K562 treated with DMSO at 1 percent for 4 hours (cell line): ENCODE data around the gene PRMT2. TPM values are rescaled to one million over a fixed set of nuclear protein-coding genes. Genes with fewer than 3 reads are reported as not detected.

Source experiments
- total RNA-seq: library from RNA; unstranded; fragments of 300-600 nt; gene quantifications from 2 replicates; pipeline ENCODE4 v1.2.3, GENCODE V29; 2022; ENCODE audit not compliant: insufficient read depth

The PRMT2 gene
- 93.0 and 101 TPM in 2 replicates for total RNA-seq

DNA sequence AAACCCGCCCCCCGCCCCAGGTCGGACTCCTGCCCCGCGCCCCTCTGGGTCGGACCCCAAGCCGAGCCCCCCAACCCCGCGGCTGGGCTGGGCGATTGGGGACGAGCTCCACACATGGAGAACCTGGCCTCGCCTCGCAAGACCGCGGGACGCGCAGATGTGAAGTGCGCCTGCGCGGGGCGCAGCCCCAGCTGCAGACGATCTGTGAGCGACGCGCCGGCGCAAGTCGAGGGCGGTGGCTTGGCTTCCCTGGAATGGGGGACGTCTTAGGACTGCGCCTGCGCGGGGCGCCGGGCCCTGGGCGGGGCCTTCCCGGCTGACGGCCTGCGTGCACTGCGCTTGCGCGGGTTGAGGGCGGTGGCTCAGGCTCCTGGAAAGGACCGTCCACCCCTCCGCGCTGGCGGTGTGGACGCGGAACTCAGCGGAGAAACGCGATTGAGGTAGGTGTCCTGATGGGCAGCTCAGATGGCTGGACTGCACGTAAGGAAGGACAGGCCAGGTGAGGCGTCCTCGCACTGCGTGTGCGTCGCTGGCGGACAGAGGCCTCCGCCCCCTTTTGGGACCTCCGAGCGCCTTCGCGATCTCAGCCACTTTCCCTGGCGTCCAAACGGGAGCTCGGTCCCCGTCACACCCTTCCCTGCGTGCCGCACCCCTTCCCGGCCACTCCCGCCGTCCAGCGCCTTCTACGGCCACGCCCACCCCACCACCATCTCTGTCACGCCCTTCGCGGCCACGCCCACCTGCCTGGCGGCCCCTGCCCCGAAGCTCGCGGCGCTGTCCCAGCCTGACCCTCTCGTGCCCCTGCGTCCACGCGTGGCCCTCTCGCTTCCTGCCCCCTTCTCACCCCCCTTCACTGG, at the start of gene PRMT2:
TSS of gene PRMT2 (plus strand) at position 351 of the 857 bp plus-strand sequence. CDS start 1,278 bp downstream, outside the sequence.

DNA sequence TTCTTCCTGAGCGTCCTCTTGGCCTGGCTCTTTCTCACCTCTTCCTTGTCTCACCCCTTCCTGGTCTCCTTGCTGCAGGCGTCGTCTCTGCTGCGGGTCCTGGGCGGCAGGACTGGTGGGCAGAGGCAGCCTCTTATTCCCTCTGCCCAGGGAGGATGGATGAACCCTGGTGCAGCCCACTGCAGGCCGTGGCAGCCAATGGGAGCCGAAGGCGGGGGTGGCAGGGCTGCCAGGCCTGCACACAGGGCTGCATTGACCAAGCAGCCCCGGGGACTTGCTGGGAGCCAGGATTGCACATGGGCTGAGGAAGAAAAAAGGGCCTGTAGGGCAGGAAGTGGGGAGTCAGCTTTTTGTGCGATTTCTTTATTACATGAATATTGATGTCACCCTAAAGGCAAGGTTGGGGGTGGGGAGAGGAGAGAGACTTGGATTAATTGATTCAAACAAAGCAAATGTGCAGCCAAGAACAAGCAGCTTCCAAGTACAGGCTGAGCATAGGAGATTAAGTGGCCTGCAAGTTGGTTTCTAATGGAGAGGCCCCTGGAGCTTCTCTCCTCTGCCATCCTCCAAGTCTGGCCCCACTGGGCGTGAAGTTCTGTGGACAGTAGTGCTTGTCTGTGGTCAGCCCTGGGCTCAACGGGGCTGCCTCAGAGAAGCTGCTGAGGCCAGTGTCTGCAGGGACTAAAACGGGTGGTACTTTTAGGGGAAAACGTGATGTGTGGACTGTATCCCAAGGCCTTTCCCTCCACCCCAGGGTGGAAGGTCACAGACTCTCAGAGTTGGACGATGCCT, 30.3 kb upstream of the PRMT2 start, which contains the start of gene S100B:
TSS of gene S100B (minus strand) at position 108 of the 792 bp plus-strand sequence. CDS start 2,667 bp downstream, outside the sequence.

Other genes with a start within 250 kb of the PRMT2 start
- gene DIP2A, start 176.8 kb upstream of the PRMT2 start, total RNA-seq = 13.1 and 22.0 TPM in 2 replicates
- not detected in 2 replicates for gene S100B, start 30.6 kb upstream of the PRMT2 start, total RNA-seq